Measurements from ENCODE around the gene ZNF423.

- no peak for TF ChIP-seq GATA2 (IDR thresholded peaks at IDR 0.05; ENCODE audit: low read depth, low read length)
- TF ChIP-seq GATA3 (IDR thresholded peaks at IDR 0.05; ENCODE audit: low read depth, low read length), result no peak
Measured at GRCh38 chr16:49776085-49776595, 79.8 kb downstream of the ZNF423 start.

Measured in SH-SY5Y (cell line).